Panc1 (cell line): Measurements from ENCODE around the gene SYT2. TPM values are rescaled to one million over a fixed set of nuclear protein-coding genes. Genes with fewer than 3 reads are reported as not detected.

Experiments used
- ATAC-seq: fragments of 200-7000 bp; cut with Tn5 transposase; 2 replicates; pipeline ENCODE4 v1.9.1; 2020; ENCODE audit warnings: mild to moderate bottlenecking, moderate library complexity
- BruUV-seq: library from RNA; stranded (reverse); fragments of 400-500 nt; replicated peaks from 2 replicates; lab custom pipeline; 2021; lab: Mats Ljungman, UMichigan
- CTCF ChIA-PET: fragments of 300-600 bp; sonication (Branson Sonifier 250); formaldehyde crosslinking; loops from one replicate; lab custom pipeline; 2022; ENCODE audit warnings: antibody characterized with exemption; lab: Charles Lee
- POLR2A ChIA-PET: fragments of 300-600 bp; sonication (Branson Sonifier 250); formaldehyde crosslinking; loops from one replicate; lab custom pipeline; 2022; ENCODE audit warnings: antibody characterized with exemption; lab: Charles Lee
- DNase-seq: peaks from one replicate; pipeline ENCODE4 v3.0.0-alpha.2; 2010; ENCODE audit warnings: low read depth, low spot score
- H3K27ac ChIP-seq: 2 replicates; pipeline ENCODE4 v1.5.1; 2011; ENCODE audit warnings: mild to moderate bottlenecking, low read length, inconsistent platforms
- H3K27me3 ChIP-seq: fragments of 200-500 bp; sonication (Bioruptor generic); 2 replicates; pipeline ENCODE4 v1.6.0; 2014; ENCODE audit warnings: low read length, inconsistent platforms; ENCODE audit not compliant: control insufficient read depth, insufficient read depth
- H3K36me3 ChIP-seq: fragments of 200-500 bp; sonication (Bioruptor generic); 2 replicates; pipeline ENCODE4 v1.5.1; 2014; ENCODE audit warnings: inconsistent platforms, mild to moderate bottlenecking, low read length, moderate library complexity; ENCODE audit not compliant: control insufficient read depth, insufficient read depth
- H3K4me1 ChIP-seq: 2 replicates; pipeline ENCODE4 v1.5.1; 2011; ENCODE audit warnings: inconsistent platforms, mild to moderate bottlenecking, low read length, moderate library complexity; ENCODE audit not compliant: control insufficient read depth, insufficient read depth
- H3K4me3 ChIP-seq, 2 experiments: 2 replicates each; pipeline ENCODE4 v1.5.1; 2011 to 2012; ENCODE audit warnings: low read depth in 2 of 2, low read length in 2 of 2, mild to moderate bottlenecking in 2 of 2, inconsistent platforms in 1 of 2, moderate library complexity in 1 of 2
- H3K9me3 ChIP-seq: fragments of 200-500 bp; sonication (Bioruptor generic); 2 replicates; pipeline ENCODE4 v1.5.1; 2014; ENCODE audit warnings: low read depth, mild to moderate bottlenecking, inconsistent platforms, low read length, moderate library complexity; ENCODE audit not compliant: control insufficient read depth, insufficient read depth
- POLR2AphosphoS5 ChIP-seq: IDR thresholded peaks from 2 replicates; pipeline ENCODE4 v1.6.1; 2012; ENCODE audit warnings: mild to moderate bottlenecking, low read depth, low read length, moderate library complexity
- SIN3A ChIP-seq: IDR thresholded peaks from 2 replicates; pipeline ENCODE4 v1.6.1; 2012; ENCODE audit warnings: low read depth, mild to moderate bottlenecking, low read length, moderate library complexity, borderline replicate concordance; ENCODE audit not compliant: insufficient read depth
- TCF7L2 ChIP-seq: IDR thresholded peaks from 2 replicates; pipeline ENCODE4 v1.6.1; 2011; ENCODE audit warnings: mild to moderate bottlenecking, low read depth, low read length, inconsistent platforms
- in situ Hi-C: cut with HindIII; loops from 2 replicates; pipeline ENCODE4 v1.10.0; 2016; ENCODE audit warnings: low sequenced_read_pairs, low pct_unique_long_range_greater_than_20kb
- intact Hi-C: fragments of 100-400 bp; cut with micrococcal nuclease; formaldehyde crosslinking; loops from one replicate; pipeline ENCODE4 v1.10.0; 2022; ENCODE audit not compliant: unreplicated experiment
- total RNA-seq: library from RNA; stranded (reverse); gene quantifications from one replicate; pipeline ENCODE4 v1.2.1, GENCODE V29; 2021; ENCODE audit not compliant: unreplicated experiment
- TF ChIP-seq, protein P1 (sequence below), 2 experiments: IDR thresholded peaks; 2 replicates each; pipeline ENCODE4 v1.6.1; 2011 to 2012; ENCODE audit warnings: low read depth in 2 of 2, control low read depth in 1 of 2, low read length in 1 of 2, mild to moderate bottlenecking in 1 of 2, moderate library complexity in 1 of 2; ENCODE audit not compliant: insufficient read depth in 1 of 2
- TF ChIP-seq, protein P2 (sequence below): fragments of 450-650 bp; IDR thresholded peaks from 2 replicates; pipeline ENCODE4 v1.5.1; 2017; ENCODE audit warnings: mild to moderate bottlenecking

SYT2 gene
- total RNA-seq, 1 experiment from 2014 or later: 0.03 TPM

DNA sequence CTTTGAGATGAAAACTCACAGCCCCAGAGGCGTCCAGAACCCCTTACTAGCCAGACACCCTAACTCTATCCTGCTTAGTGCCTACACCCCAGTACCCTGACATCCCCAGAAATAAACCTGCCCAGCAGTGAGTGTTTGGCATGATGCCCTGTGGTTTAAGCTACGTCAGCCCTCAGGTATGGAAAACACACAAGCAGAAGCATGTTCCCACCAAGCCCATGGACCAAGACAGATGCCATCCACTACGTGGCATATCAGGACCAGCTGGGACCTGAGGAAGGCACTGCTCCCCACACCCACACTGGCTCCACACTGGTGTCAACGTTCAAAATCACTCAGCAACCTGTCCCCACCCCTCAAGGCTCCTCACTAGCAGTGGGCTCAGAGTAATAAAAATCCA, 116.4 kb downstream of the SYT2 start:
- no peaks in the 10 kb centered on the region for H3K27me3 ChIP-seq
- in situ Hi-C loops: no loop called here
- ChIA-PET POLR2A (no interaction called here), CTCF (no interaction called here)
- no peaks in the 10 kb centered on the region for H3K9me3 ChIP-seq
- ATAC-seq (no peak), DNase-seq (no peak)
- H3K4me1 ChIP-seq: peaks cover 11% of the 10 kb centered on the region
- intact Hi-C loops: no loop called here
- H3K36me3 ChIP-seq: no peaks in the 10 kb centered on the region
- no peak overlapping the region for H3K27ac ChIP-seq
- TF ChIP-seq, protein P1, sequence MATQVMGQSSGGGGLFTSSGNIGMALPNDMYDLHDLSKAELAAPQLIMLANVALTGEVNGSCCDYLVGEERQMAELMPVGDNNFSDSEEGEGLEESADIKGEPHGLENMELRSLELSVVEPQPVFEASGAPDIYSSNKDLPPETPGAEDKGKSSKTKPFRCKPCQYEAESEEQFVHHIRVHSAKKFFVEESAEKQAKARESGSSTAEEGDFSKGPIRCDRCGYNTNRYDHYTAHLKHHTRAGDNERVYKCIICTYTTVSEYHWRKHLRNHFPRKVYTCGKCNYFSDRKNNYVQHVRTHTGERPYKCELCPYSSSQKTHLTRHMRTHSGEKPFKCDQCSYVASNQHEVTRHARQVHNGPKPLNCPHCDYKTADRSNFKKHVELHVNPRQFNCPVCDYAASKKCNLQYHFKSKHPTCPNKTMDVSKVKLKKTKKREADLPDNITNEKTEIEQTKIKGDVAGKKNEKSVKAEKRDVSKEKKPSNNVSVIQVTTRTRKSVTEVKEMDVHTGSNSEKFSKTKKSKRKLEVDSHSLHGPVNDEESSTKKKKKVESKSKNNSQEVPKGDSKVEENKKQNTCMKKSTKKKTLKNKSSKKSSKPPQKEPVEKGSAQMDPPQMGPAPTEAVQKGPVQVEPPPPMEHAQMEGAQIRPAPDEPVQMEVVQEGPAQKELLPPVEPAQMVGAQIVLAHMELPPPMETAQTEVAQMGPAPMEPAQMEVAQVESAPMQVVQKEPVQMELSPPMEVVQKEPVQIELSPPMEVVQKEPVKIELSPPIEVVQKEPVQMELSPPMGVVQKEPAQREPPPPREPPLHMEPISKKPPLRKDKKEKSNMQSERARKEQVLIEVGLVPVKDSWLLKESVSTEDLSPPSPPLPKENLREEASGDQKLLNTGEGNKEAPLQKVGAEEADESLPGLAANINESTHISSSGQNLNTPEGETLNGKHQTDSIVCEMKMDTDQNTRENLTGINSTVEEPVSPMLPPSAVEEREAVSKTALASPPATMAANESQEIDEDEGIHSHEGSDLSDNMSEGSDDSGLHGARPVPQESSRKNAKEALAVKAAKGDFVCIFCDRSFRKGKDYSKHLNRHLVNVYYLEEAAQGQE (IDR thresholded peaks at IDR 0.05; ENCODE audit: insufficient read depth in 1 of 2, low read depth in 2 of 2, low read length in 1 of 2): no peak
- TF ChIP-seq SIN3A (no peak), TCF7L2 (no peak), POLR2AphosphoS5 (no peak)
- TF ChIP-seq, protein P2, sequence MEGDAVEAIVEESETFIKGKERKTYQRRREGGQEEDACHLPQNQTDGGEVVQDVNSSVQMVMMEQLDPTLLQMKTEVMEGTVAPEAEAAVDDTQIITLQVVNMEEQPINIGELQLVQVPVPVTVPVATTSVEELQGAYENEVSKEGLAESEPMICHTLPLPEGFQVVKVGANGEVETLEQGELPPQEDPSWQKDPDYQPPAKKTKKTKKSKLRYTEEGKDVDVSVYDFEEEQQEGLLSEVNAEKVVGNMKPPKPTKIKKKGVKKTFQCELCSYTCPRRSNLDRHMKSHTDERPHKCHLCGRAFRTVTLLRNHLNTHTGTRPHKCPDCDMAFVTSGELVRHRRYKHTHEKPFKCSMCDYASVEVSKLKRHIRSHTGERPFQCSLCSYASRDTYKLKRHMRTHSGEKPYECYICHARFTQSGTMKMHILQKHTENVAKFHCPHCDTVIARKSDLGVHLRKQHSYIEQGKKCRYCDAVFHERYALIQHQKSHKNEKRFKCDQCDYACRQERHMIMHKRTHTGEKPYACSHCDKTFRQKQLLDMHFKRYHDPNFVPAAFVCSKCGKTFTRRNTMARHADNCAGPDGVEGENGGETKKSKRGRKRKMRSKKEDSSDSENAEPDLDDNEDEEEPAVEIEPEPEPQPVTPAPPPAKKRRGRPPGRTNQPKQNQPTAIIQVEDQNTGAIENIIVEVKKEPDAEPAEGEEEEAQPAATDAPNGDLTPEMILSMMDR: no peak
- H3K4me3 ChIP-seq: no peak overlapping the region
- BruUV-seq: no TSS peak

DNA sequence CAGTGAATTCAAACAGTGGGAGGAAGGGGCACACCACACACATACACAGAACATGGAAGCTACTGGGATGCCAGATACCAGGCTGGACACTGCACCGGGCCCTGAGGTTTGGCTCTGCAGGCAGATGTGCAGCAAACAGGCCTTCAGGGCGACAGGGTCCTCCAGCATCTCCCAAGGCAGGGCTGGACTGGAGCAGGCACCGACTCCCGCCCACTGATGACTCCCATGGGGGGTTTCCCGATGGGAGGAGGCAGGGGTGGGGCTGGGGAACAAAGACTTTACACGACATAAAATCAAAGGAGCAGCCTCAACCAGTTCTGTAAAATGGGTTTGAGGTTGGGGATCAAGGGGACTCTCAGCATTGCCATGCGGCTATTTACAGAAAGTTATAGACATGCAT, 118.1 kb downstream of the SYT2 start:
- in situ Hi-C loops: no loop called here
- CTCF ChIA-PET: no interaction called here
- no peak for ATAC-seq

More for the DNA sequence above, 118.1 kb downstream of the SYT2 start:
- Histone ChIP-seq H3K27me3 (no peaks in the 10 kb centered on the region), H3K36me3 (no peaks in the 10 kb centered on the region), H3K27ac (no peak overlapping the region), H3K4me1 (peaks cover 13% of the 10 kb centered on the region), H3K9me3 (no peaks in the 10 kb centered on the region), H3K4me3 (no peak overlapping the region)
- POLR2A ChIA-PET: no interaction called here
- no peak for DNase-seq
- intact Hi-C loops: no loop called here
- no TSS peak for BruUV-seq
- TF ChIP-seq TCF7L2 (no peak), POLR2AphosphoS5 (no peak), SIN3A (no peak)
- TF ChIP-seq, protein P1 (IDR thresholded peaks at IDR 0.05; ENCODE audit: insufficient read depth in 1 of 2, low read depth in 2 of 2, low read length in 1 of 2): no peak
- TF ChIP-seq, protein P2: no peak
